Suprapubic skin (tissue), 3 donors: ENCODE data around the gene HEMGN.

Experiments
- CTCF ChIP-seq, 2 donors: fragments of 200-600 bp in 1 of 2; fragments of 450-650 bp in 1 of 2; sonication (generic) in 1 of 2; IDR thresholded peaks; one replicate each; pipeline ENCODE4 v1.5.1; 2016 to 2019; ENCODE audit warnings: antibody characterized with exemption in 2 of 2, mild to moderate bottlenecking in 1 of 2, moderate library complexity in 1 of 2
- POLR2A ChIP-seq, 2 donors: fragments of 450-650 bp; IDR thresholded peaks; one replicate each; pipeline ENCODE4 v1.6.1; 2017; ENCODE audit warnings: antibody characterized with exemption in 2 of 2, mild to moderate bottlenecking in 2 of 2, moderate library complexity in 2 of 2

GRCh38 chr9:97975376-97975775, 37.4 kb upstream of the HEMGN start:
- no peak for TF ChIP-seq POLR2A (IDR thresholded peaks at IDR 0.05)
- TF ChIP-seq CTCF (IDR thresholded peaks at IDR 0.05): no peak
